Mesothelial cell of epicardium (in vitro differentiated cells): ENCODE measurements around the gene ASTN2. TPM values are rescaled to one million over a fixed set of nuclear protein-coding genes. Genes with fewer than 3 reads are reported as not detected.

ENCODE experiments used
- DNase-seq, 2 experiments: peaks; one replicate each; pipeline ENCODE4 v3.0.0; 2021; ENCODE audit warnings: low spot score in 2 of 2; ENCODE audit not compliant: unreplicated experiment in 2 of 2
- H3K27ac Mint-ChIP-seq: 2 replicates; pipeline ENCODE4 v1.8.0; 2021; ENCODE audit warnings: mixed read lengths
- H3K27me3 Mint-ChIP-seq: 2 replicates; pipeline ENCODE4 v1.8.0; 2021; ENCODE audit warnings: low read depth, mixed read lengths
- H3K36me3 Mint-ChIP-seq: 2 replicates; pipeline ENCODE4 v1.8.0; 2021; ENCODE audit warnings: mixed read lengths
- H3K4me1 Mint-ChIP-seq: 2 replicates; pipeline ENCODE4 v1.8.0; 2021; ENCODE audit warnings: mixed read lengths
- H3K4me3 Mint-ChIP-seq: 2 replicates; pipeline ENCODE4 v1.8.0; 2021; ENCODE audit warnings: mild to moderate bottlenecking, moderate library complexity, mixed read lengths
- H3K9me3 Mint-ChIP-seq: 2 replicates; pipeline ENCODE4 v1.8.0; 2021; ENCODE audit warnings: mixed read lengths
- total RNA-seq: library from RNA; stranded (reverse); gene quantifications from 3 replicates; pipeline ENCODE4 v1.2.1, GENCODE V29; 2021
- TF ChIP-seq, protein P1 (sequence below): fragments of 200-600 bp; sonication (generic); IDR thresholded peaks from one replicate; pipeline ENCODE4 v1.5.0; 2021; ENCODE audit warnings: antibody characterized with exemption; ENCODE audit not compliant: unreplicated experiment

Gene ASTN2
- total RNA-seq, 1 donor from 2014 or later = 12.2 TPM

DNA sequence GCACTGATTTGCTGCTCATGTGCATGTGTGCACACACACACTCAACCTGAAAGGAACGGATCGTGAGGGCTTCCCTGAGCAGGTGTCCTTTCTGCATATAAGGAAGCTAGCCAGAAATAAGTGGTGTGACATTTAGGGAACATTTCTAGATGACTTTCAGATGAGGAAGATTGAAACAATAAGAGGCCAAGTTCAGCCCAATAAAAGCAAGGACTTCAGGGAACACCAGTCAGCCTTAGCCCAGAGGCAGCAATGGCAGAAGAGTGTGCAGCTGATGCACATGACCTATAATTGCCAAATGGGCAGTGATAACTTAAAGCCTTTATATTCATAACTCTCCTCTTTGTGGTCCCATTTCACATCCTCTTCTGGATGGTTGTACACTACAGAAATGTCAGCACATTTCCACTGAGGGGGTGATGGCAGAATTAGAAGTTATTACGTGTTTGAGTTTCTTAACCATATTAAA is 472.2 kb downstream of the ASTN2 start:
- TF ChIP-seq, protein P1, sequence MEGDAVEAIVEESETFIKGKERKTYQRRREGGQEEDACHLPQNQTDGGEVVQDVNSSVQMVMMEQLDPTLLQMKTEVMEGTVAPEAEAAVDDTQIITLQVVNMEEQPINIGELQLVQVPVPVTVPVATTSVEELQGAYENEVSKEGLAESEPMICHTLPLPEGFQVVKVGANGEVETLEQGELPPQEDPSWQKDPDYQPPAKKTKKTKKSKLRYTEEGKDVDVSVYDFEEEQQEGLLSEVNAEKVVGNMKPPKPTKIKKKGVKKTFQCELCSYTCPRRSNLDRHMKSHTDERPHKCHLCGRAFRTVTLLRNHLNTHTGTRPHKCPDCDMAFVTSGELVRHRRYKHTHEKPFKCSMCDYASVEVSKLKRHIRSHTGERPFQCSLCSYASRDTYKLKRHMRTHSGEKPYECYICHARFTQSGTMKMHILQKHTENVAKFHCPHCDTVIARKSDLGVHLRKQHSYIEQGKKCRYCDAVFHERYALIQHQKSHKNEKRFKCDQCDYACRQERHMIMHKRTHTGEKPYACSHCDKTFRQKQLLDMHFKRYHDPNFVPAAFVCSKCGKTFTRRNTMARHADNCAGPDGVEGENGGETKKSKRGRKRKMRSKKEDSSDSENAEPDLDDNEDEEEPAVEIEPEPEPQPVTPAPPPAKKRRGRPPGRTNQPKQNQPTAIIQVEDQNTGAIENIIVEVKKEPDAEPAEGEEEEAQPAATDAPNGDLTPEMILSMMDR = no peak
- DNase-seq = no peak
- H3K36me3 Mint-ChIP-seq = no peaks in the 10 kb centered on the region
- no peaks in the 10 kb centered on the region for H3K9me3 Mint-ChIP-seq
- H3K27me3 Mint-ChIP-seq = peaks cover 38% of the 10 kb centered on the region
- no peaks in the 10 kb centered on the region for H3K4me1 Mint-ChIP-seq
- H3K4me3 Mint-ChIP-seq = no peak overlapping the region
- H3K27ac Mint-ChIP-seq = no peak overlapping the region

DNA sequence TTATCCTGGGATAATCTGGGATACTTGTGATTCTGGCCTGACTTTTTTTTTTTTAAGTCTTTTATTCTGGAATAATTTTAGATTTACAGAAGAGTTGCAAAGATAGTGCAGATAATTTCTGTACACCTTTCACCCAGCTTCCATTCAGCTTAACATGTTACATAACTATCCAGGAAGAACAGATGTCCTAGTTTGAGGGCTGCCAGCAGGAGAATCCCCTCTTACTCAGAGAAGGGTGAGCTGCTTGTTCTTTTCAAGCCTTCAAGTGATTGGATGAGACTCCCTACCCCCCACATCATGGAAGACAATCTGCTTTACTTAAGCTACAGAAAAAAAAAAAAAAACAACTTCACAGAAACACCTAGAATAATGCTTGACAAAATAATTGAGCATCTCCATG is 473.6 kb downstream of the ASTN2 start:
- Mint-ChIP-seq H3K27ac (no peak overlapping the region), H3K4me3 (no peak overlapping the region), H3K9me3 (peaks cover 1% of the 10 kb centered on the region), H3K4me1 (no peaks in the 10 kb centered on the region), H3K27me3 (peaks cover 25% of the 10 kb centered on the region), H3K36me3 (no peaks in the 10 kb centered on the region)
- DNase-seq = no peak
- TF ChIP-seq, protein P1 = no peak

DNA sequence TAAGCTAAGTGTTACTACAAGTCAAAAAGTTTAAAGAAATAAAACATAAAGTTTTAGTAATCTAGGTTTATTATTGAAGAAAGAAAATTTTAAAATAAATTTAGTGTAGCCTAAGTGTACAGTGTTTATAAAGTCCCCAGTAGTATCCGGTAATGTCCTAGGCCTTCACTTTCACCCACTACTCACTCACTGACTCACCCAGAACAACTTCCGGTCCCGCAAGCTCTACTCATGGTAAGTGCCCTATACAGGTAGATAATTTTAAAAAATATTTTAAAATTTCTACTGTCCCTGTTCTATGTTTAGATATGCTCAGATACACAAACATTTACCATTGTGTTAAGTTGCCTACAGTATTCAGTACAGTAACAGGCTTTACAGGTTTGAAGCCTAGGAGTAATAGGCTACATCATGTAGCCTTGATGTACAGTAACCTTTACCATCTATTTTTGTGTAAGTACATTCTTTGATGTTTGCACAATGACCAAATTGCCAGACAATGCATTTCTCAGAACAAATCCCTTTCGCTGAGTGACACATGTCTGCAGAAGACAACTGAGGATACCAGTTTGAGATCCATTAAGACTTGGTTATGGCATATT is 474.1 kb downstream of the ASTN2 start:
- no peak for DNase-seq
- Mint-ChIP-seq H3K27me3 (peaks cover 21% of the 10 kb centered on the region), H3K4me1 (no peaks in the 10 kb centered on the region)

DNA sequence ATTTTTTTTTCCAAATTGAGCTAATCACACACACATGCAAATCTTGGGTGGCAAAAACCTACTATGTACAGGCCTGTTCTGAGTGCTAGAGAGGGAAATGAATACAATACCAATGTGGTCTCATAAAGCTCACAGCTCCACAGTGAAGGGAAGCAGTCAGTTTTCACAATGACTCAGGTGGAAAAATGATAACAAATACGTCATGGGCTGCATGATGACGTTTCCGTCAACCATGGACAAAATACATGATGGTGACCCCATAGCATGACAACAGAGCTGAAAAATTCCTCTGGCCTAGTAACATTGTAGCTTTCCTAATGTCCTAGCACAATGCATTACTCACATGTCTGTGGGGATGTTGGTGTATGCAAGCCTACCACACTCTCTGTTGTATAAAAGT is 475.2 kb downstream of the ASTN2 start:
- Mint-ChIP-seq H3K9me3 (peaks cover 4% of the 10 kb centered on the region), H3K27me3 (peaks cover 10% of the 10 kb centered on the region)

More for the DNA sequence above, 474.1 kb downstream of the ASTN2 start:
- TF ChIP-seq, protein P1 = no peak
- peaks cover 4% of the 10 kb centered on the region for H3K9me3 Mint-ChIP-seq
- H3K27ac Mint-ChIP-seq = no peak overlapping the region
- no peaks in the 10 kb centered on the region for H3K36me3 Mint-ChIP-seq
- no peak overlapping the region for H3K4me3 Mint-ChIP-seq

DNA sequence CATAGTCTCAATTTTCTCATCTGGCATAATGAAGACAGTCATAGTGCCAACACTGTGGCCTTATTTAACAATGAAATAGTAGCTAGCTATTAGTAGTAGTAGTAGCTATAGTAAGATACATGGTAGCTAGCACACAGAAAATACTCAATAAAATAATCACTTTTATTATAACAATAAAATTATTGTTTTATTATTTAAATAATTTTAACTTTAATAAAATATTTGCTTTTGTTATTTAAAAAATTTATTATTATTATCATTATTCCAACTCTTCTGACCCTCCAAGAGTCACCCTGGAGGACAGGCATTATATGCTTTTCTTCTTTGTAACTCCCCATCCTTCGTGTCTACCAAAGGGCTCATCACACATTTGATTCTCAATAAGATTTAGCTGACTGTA is 475.7 kb downstream of the ASTN2 start:
- Mint-ChIP-seq H3K9me3 (peaks cover 4% of the 10 kb centered on the region), H3K4me3 (no peak overlapping the region), H3K27me3 (peaks cover 9% of the 10 kb centered on the region), H3K36me3 (no peaks in the 10 kb centered on the region), H3K27ac (no peak overlapping the region), H3K4me1 (no peaks in the 10 kb centered on the region)
- TF ChIP-seq, protein P1 = no peak
- no peak for DNase-seq

More for the DNA sequence above, 475.2 kb downstream of the ASTN2 start:
- H3K36me3 Mint-ChIP-seq = no peaks in the 10 kb centered on the region
- TF ChIP-seq, protein P1 = no peak
- H3K4me1 Mint-ChIP-seq = no peaks in the 10 kb centered on the region
- no peak overlapping the region for H3K27ac Mint-ChIP-seq
- no peak overlapping the region for H3K4me3 Mint-ChIP-seq
- DNase-seq = no peak
